ENCODE measurements around the gene FIGNL2.
"Not testable (repeated sequence)": the region's sequence is repeated elsewhere in the genome, so short reads cannot be mapped to it uniquely, and the experiment has no call there.

The FIGNL2 gene

GRCh38 chr12:51833448-51834227, 14.9 kb downstream of the FIGNL2 start:
- peaks cover 10% of the 10 kb centered on the region for H3K27me3 ChIP-seq (replicated peaks)
- TF ChIP-seq CTCF (IDR thresholded peaks at IDR 0.05; ENCODE audit: low read depth, low read length, missing control alignments): no peak
- in situ Hi-C loops (cut with HindIII; ENCODE audit: low pct_ligation_motif_present, low sequenced_read_pairs): no loop called here

GRCh38 chr12:51832354-51833107, 16.0 kb downstream of the FIGNL2 start:
- H3K4me3 ChIP-seq (ENCODE audit: low read depth, low read length): no peak overlapping the region
- TF ChIP-seq CTCF (IDR thresholded peaks at IDR 0.05; ENCODE audit: low read depth, low read length, missing control alignments): no peak
- no peak for DNase-seq
- H3K36me3 ChIP-seq (replicated peaks): no peaks in the 10 kb centered on the region
- in situ Hi-C loops (cut with HindIII; ENCODE audit: low pct_ligation_motif_present, low sequenced_read_pairs): no loop called here
- H3K27ac ChIP-seq: no peak overlapping the region
- H3K27me3 ChIP-seq (replicated peaks): peaks cover 10% of the 10 kb centered on the region

More at GRCh38 chr12:51833448-51834227, 14.9 kb downstream of the FIGNL2 start:
- Histone ChIP-seq H3K27ac (no peak overlapping the region), H3K36me3 (replicated peaks) (no peaks in the 10 kb centered on the region), H3K4me3 (ENCODE audit: low read depth, low read length) (no peak overlapping the region)
- DNase-seq: no peak

GRCh38 chr12:51831817-51832216, 16.7 kb downstream of the FIGNL2 start:
- H3K36me3 ChIP-seq (replicated peaks); DNase-seq; in situ Hi-C loops (cut with HindIII; ENCODE audit: low pct_ligation_motif_present, low sequenced_read_pairs); H3K27ac ChIP-seq; H3K27me3 ChIP-seq (replicated peaks); H3K4me3 ChIP-seq (ENCODE audit: low read depth, low read length): not testable (repeated sequence)

DNA sequence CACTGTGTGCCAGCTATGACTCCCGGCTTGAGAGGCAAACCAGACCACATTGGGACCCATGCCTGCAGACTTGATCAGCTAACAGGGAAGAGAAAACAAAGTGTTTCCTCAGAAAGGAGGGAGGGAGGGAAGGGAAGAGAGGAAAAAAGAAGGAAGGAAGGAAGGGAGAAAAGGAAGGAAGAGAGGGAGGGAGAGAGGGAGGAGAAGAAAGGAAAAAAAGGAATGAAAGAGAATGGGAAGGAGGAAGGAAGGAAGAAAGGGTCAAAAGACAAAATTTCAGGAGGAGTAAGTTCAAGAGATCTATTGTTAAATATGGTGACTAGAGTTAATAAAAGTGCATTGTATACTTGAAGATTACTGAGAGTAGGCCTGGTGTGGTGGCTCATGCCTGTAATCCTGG, 18.9 kb downstream of the FIGNL2 start:
- Histone ChIP-seq H3K36me3 (replicated peaks) (no peaks in the 10 kb centered on the region), H3K27ac (no peak overlapping the region), H3K4me3 (ENCODE audit: low read depth, low read length) (no peak overlapping the region), H3K27me3 (replicated peaks) (peaks cover 7% of the 10 kb centered on the region)
- TF ChIP-seq CTCF (IDR thresholded peaks at IDR 0.05; ENCODE audit: low read depth, low read length, missing control alignments): no peak
- in situ Hi-C loops (cut with HindIII; ENCODE audit: low pct_ligation_motif_present, low sequenced_read_pairs): no loop called here
- no peak for DNase-seq

DNA sequence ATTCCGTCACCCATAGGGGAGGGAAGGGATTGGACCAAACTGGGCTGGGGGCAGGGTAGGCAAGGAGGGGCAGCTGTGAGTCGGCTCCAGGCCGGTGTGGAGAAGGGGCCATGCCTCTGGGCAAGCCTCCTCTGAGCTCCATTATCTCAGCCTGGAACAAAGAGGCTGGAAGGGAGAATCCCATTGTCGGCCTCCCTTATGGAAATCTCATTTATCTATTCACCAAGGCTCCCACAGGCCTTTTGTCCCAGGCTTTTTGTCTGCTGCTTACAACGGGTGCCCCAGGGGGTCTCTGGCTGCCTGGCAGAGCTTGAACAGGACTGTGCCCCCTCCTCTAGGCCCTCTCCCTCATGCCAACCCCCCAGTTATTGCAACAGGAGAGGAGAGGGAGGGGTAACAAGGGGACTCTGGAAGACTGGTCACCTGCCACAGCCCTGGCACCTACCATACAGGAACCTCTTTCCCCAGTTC, 19.5 kb downstream of the FIGNL2 start:
- in situ Hi-C loops (cut with HindIII; ENCODE audit: low pct_ligation_motif_present, low sequenced_read_pairs): no loop called here
- H3K27me3 ChIP-seq (replicated peaks): peaks cover 12% of the 10 kb centered on the region
- H3K27ac ChIP-seq: no peak overlapping the region
- no peak overlapping the region for H3K4me3 ChIP-seq (ENCODE audit: low read depth, low read length)
- no peak for DNase-seq
- TF ChIP-seq CTCF (IDR thresholded peaks at IDR 0.05; ENCODE audit: low read depth, low read length, missing control alignments): no peak
- no peaks in the 10 kb centered on the region for H3K36me3 ChIP-seq (replicated peaks)

Measured in brain microvascular endothelial cell (primary cell).